GM12874 (cell line): ENCODE results near the gene AFDN.

Source experiments
- TF ChIP-seq, protein P1 (sequence below): IDR thresholded peaks from 2 replicates; pipeline ENCODE4 v1.5.1; 2011; ENCODE audit warnings: low read depth, mild to moderate bottlenecking, control low read depth, low read length, moderate library complexity; ENCODE audit not compliant: insufficient read depth

The AFDN gene

GRCh38 chr6:168016176-168016620, 189.5 kb downstream of the AFDN start:
- TF ChIP-seq, protein P1, sequence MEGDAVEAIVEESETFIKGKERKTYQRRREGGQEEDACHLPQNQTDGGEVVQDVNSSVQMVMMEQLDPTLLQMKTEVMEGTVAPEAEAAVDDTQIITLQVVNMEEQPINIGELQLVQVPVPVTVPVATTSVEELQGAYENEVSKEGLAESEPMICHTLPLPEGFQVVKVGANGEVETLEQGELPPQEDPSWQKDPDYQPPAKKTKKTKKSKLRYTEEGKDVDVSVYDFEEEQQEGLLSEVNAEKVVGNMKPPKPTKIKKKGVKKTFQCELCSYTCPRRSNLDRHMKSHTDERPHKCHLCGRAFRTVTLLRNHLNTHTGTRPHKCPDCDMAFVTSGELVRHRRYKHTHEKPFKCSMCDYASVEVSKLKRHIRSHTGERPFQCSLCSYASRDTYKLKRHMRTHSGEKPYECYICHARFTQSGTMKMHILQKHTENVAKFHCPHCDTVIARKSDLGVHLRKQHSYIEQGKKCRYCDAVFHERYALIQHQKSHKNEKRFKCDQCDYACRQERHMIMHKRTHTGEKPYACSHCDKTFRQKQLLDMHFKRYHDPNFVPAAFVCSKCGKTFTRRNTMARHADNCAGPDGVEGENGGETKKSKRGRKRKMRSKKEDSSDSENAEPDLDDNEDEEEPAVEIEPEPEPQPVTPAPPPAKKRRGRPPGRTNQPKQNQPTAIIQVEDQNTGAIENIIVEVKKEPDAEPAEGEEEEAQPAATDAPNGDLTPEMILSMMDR: no peak

DNA sequence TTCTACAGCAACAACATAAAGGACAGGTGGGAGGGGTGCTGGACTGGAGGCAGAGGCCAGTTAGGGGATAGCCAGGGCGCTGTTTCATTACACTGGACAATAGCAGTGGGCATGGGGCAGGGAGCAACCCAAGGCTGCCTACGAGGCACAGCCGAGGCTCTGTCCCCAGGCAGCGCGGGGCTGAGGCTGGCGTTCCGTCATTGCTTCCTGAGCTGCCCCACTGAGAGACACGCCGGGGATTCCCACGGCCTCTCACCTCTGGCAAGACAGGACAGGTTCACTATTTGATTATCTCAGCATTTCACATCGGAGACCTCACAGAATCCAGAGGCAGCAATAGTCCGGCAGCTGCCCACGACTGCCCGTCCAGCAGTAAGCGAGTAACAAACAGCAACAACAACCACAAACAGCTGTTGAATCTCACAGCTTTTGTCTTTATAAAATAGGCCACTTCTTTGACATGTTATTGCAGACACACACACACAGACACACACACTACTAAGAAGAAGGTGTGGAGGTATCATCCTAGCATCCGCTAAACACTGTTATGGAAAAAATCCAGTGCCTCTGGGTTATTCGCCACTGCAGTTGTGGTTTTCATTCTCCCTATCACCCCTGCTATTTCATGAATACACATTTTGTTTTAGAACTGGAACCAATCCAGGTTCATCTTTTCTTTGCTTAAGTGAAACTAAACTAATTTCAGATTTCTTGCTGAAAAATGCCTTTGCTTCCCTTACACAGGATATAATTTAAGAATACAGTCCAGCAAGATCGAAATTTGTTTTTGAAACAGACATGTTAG, 190.2 kb downstream of the AFDN start:
- TF ChIP-seq, protein P1: no peak

DNA sequence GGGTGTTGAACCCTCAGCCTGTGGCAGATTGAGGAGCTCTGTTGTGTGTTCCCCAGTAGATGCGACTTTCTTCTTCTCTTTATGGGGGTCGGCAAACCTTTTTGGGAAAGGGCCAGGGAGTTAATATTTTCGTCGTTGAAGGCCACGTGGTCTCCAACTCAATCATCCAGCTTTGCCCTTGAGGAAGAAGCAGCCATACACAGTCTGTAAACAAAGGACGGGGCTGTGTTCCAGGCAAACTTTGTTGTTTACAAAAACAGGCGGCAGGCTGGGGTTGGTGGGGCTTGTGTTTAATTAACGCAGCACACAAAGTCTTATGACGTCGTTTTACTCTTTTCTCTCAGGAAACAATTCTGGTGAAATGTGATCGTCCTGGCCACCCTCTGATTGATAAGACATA, 190.9 kb downstream of the AFDN start:
- TF ChIP-seq, protein P1: no peak

DNA sequence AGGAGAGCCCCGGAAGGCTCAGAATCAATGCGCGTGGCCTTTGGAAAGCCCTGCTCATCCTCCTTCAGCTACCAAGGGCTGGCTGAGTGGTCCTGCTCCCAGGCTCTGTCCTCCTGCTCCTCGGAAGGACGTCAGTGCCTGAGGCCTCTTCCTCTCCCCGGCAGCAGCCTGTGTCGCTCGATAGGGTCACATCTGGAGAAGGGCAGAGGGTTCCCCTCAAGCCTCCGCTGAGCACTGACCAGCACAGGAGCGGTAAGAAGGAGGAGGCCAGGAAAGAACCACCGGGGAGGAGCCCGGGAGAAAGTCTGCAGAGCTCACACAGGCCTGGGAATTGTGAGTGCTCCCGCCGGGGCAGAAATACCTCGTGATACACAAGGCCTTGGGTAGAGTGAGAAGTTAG, 192.0 kb downstream of the AFDN start:
- TF ChIP-seq, protein P1: no peak

DNA sequence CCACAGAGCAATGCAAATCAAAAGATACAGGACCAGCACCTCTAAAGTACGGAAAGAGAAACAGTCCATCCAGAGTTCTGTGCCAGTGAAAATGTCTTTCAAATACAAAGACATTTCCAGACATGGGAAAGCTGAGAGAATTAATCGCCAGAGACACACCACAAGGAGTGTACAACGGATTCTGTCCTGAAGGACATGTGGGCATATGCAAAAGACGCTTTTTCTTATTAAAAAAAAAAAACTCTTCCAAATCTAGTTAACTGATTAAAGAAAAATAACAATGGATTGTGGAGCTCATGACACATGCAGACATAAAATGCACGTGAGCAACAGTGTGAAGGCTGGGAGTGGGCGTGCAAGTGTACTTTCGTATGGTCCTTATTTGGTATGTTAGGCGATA, 193.5 kb downstream of the AFDN start:
- TF ChIP-seq, protein P1: no peak

DNA sequence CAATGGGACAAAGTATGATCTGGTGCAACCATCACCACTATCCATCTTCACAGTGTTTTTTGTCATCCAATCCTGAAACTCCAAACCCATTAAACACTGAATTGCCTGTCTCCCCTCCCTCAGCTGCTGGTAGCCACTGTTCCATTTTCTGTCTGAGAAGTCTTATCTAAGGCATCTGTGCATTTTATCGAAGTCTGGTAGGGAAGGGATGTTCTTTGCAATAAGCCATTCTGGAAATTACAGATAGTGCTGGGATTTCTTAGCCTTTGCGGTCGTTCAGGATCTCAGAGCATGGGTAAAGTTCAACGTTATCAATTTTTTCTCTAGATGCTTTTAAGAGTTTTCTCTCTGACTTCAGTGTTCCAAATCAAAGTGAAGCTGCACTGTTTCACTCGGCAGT, 194.9 kb downstream of the AFDN start:
- TF ChIP-seq, protein P1: no peak
